ENCODE results near the gene NDUFA7.
"Not testable (repeated sequence)": the region's sequence is repeated elsewhere in the genome, so short reads cannot be mapped to it uniquely, and the experiment has no call there.

NDUFA7 gene

GRCh38 chr19:8321067-8321985 lies at the start of gene NDUFA7, which contains the start of gene RPS28:
NDUFA7 (minus strand) TSS chr19:8321375; CDS start chr19:8321358, 17 bp downstream.
RPS28 (plus strand) TSS chr19:8321496; CDS start chr19:8321531, 35 bp downstream.
- peak; percentile 96 for DNase-seq

- peak; percentile 39 for DNase-seq
These were observed 49.2 kb upstream of the NDUFA7 start for GRCh38 chr19:8370176-8371010.

GRCh38 chr19:8367327-8368001 lies 46.3 kb upstream of the NDUFA7 start:
- DNase-seq, result no peak

- no peak for DNase-seq
These were observed 45.8 kb upstream of the NDUFA7 start for GRCh38 chr19:8366961-8367326.

GRCh38 chr19:8366121-8366581 lies 45.0 kb upstream of the NDUFA7 start:
- DNase-seq, result no peak

GRCh38 chr19:8363803-8364771 lies 42.9 kb upstream of the NDUFA7 start, which contains the start of gene ANGPTL4:
ANGPTL4 (plus strand) TSS chr19:8364155; CDS start chr19:8364322, 167 bp downstream.
- peak; percentile 56 for DNase-seq

- peak; percentile 98 for DNase-seq
These were observed 41.0 kb upstream of the NDUFA7 start for GRCh38 chr19:8361921-8362793.

GRCh38 chr19:8360196-8360595 lies 39.0 kb upstream of the NDUFA7 start:
- no peak for DNase-seq

- no peak for DNase-seq
These were observed 37.8 kb upstream of the NDUFA7 start for GRCh38 chr19:8358948-8359347.

GRCh38 chr19:8357007-8357521 lies 35.9 kb upstream of the NDUFA7 start:
- DNase-seq, result no peak

- DNase-seq, result peak; percentile 96
These were observed 34.6 kb upstream of the NDUFA7 start for GRCh38 chr19:8355631-8356402.

GRCh38 chr19:8352845-8353244 lies 31.7 kb upstream of the NDUFA7 start:
- not testable (repeated sequence) for DNase-seq

GRCh38 chr19:8352134-8352827 lies 31.1 kb upstream of the NDUFA7 start:
- peak; percentile 47 for DNase-seq

GRCh38 chr19:8349629-8350372 lies 28.6 kb upstream of the NDUFA7 start:
- peak; percentile 24 for DNase-seq

- DNase-seq, result no peak
These were observed 22.3 kb upstream of the NDUFA7 start for GRCh38 chr19:8343483-8343844.

GRCh38 chr19:8342684-8343482 lies 21.7 kb upstream of the NDUFA7 start, which contains the start of gene KANK3:
KANK3 (minus strand) TSS chr19:8343262; CDS start chr19:8337828, 5,434 bp downstream.
- peak; percentile 98 for DNase-seq

GRCh38 chr19:8342316-8342683 lies 21.1 kb upstream of the NDUFA7 start:
- no peak for DNase-seq
